K562 (cell line): Measurements from ENCODE around the gene CDK11B. TPM values are rescaled to one million over a fixed set of nuclear protein-coding genes. Genes with fewer than 3 reads are reported as not detected.
"Not testable (repeated sequence)": the region's sequence is repeated elsewhere in the genome, so short reads cannot be mapped to it uniquely, and the experiment has no call there.

ENCODE experiments used
- ATAC-seq: fragments of 200-7000 bp; cut with Tn5 transposase; 3 replicates; pipeline ENCODE4 v1.9.1; 2020; ENCODE audit warnings: moderate library complexity
- BruUV-seq: library from RNA; stranded (reverse); fragments of 400-500 nt; replicated peaks from 2 replicates; lab custom pipeline; 2021; lab: Mats Ljungman, UMichigan
- CTCF ChIA-PET: fragments of 300-600 bp; formaldehyde crosslinking; extraction: SDS; loops from one replicate; lab custom pipeline; 2021; ENCODE audit warnings: low intra/inter-chr PET ratio; lab: Yijun Ruan, JAX
- POLR2A ChIA-PET: fragments of 300-600, 350-650 bp; sonication (Branson Sonifier 250); formaldehyde crosslinking; extraction: SDS; loops from one replicate; lab custom pipeline; 2021; ENCODE audit warnings: antibody characterized with exemption, inconsistent platforms; lab: Yijun Ruan, JAX
- DNase-seq, 4 experiments: peaks; one replicate each; pipeline versions ENCODE4 v3.0.0 to v3.0.0-alpha.2; 2011 to 2018; ENCODE audit warnings: low spot score in 3 of 4, mixed read lengths in 3 of 4; ENCODE audit errors: extremely low read depth in 1 of 4
- FAIRE-seq: peaks from 2 replicates; lab custom pipeline; 2011; peaks lifted over from hg19 to GRCh38; lab: Jason Lieb, UNC
- H2AFZ ChIP-seq: 2 replicates; pipeline ENCODE4 v1.6.0; 2011; ENCODE audit warnings: low read depth, low read length, control low read depth, inconsistent platforms
- H3K27ac ChIP-seq: fragments of 200-600 bp; 3 replicates; pipeline ENCODE4 v1.8.0; 2011; ENCODE audit warnings: low read depth, mild to moderate bottlenecking, control low read depth, inconsistent platforms, low read length, moderate library complexity, mixed read lengths; ENCODE audit errors: extremely low read depth
- H3K27me3 ChIP-seq, 2 experiments: fragments of 300-600 bp in 1 of 2; 2 replicates in 1 of 2; 3 replicates in 1 of 2; pipeline versions ENCODE4 v1.6.0 to v1.8.0; 2011; ENCODE audit warnings: inconsistent platforms in 2 of 2, low read length in 2 of 2, mild to moderate bottlenecking in 1 of 2, mixed read lengths in 1 of 2, moderate library complexity in 1 of 2; ENCODE audit not compliant: control insufficient read depth in 2 of 2, insufficient read depth in 2 of 2
- H3K36me3 ChIP-seq: fragments of 300-600 bp; 3 replicates; pipeline ENCODE4 v1.8.0; 2011; ENCODE audit warnings: mild to moderate bottlenecking, low read length, inconsistent platforms; ENCODE audit not compliant: control insufficient read depth, insufficient read depth
- H3K4me1 ChIP-seq, 2 experiments: fragments of 200-600 bp in 1 of 2; replicated peaks in 1 of 2; 2 replicates in 1 of 2; 3 replicates in 1 of 2; pipeline versions ENCODE4 v1.5.1 to v1.8.0; 2011; ENCODE audit warnings: inconsistent platforms in 2 of 2, low read length in 2 of 2, mild to moderate bottlenecking in 1 of 2, mixed read lengths in 1 of 2, moderate library complexity in 1 of 2; ENCODE audit not compliant: control insufficient read depth in 2 of 2, insufficient read depth in 2 of 2
- H3K4me2 ChIP-seq: 2 replicates; pipeline ENCODE4 v1.6.1; 2011; ENCODE audit warnings: low read length, control low read depth, inconsistent platforms, mixed read lengths; ENCODE audit not compliant: insufficient read depth
- H3K4me3 ChIP-seq: fragments of 200-600 bp; sonication (generic), shearing (Covaris generic); 2 replicates; pipeline ENCODE4 v1.5.1; 2016; ENCODE audit warnings: control low read depth, inconsistent platforms
- H3K79me2 ChIP-seq: fragments of 200-600 bp; 3 replicates; pipeline ENCODE4 v1.8.0; 2011; ENCODE audit warnings: low read length, inconsistent platforms; ENCODE audit not compliant: control insufficient read depth, insufficient read depth
- H3K9ac ChIP-seq, 2 experiments: 2 replicates each; pipeline versions ENCODE4 v1.6.0 to v1.6.1; 2011; ENCODE audit warnings: low read depth in 2 of 2, low read length in 2 of 2, control low read depth in 1 of 2, inconsistent platforms in 1 of 2, mild to moderate bottlenecking in 1 of 2, mixed read lengths in 1 of 2; ENCODE audit not compliant: insufficient read depth in 1 of 2
- H3K9me1 ChIP-seq: one replicate; pipeline ENCODE4 v1.6.0; 2011; ENCODE audit warnings: inconsistent platforms, mild to moderate bottlenecking, low read length, moderate library complexity; ENCODE audit not compliant: control insufficient read depth, insufficient read depth
- H3K9me3 ChIP-seq: replicated peaks from 2 replicates; pipeline ENCODE4 v1.5.1; 2011; ENCODE audit warnings: low read depth, low read length, inconsistent platforms; ENCODE audit not compliant: control insufficient read depth, insufficient read depth
- H4K20me1 ChIP-seq: replicated peaks from 2 replicates; pipeline ENCODE4 v1.6.1; 2011; ENCODE audit warnings: low read length, inconsistent platforms, mixed read lengths; ENCODE audit not compliant: control insufficient read depth, insufficient read depth
- RBFOX2 ChIP-seq: fragments of 200-400 bp; formaldehyde crosslinking; IDR thresholded peaks from 2 replicates; pipeline ENCODE4 v1.6.1; 2017; ENCODE audit warnings: low read depth, mild to moderate bottlenecking, low read length, moderate library complexity
- WGBS: fragments of 100-300 bp; shearing (Covaris generic); methylation state at CpG from one replicate; pipeline ENCODE4 v1.1.6; 2016; ENCODE audit warnings: low coverage, mixed read lengths; ENCODE audit not compliant: insufficient coverage; ENCODE audit errors: missing lambda C conversion rate; 5-methylcytosine and 5-hydroxymethylcytosine counted together
- in situ Hi-C: fragments of 300-500 bp; cut with MboI; formaldehyde crosslinking; loops from 4 replicates; pipeline ENCODE4 v1.15.0; 2018; ENCODE audit warnings: inconsistent platforms, mixed read lengths
- intact Hi-C: fragments of 100-400 bp; cut with micrococcal nuclease; formaldehyde crosslinking; loops from 2 replicates; pipeline ENCODE4 v1.14.2; 2022
- polyA plus RNA-seq, 8 experiments: library from polyadenylated mRNA; depleted of rRNA in 4 of 8; stranded (reverse) in 5 of 8; unstranded in 3 of 8; fragments of >200 nt; fragmentation: Nextera tagmentation in 2 of 8; fragmentation: Illumina TruSeq in 1 of 8; extraction: Ambion mirVana in 2 of 8; extraction: Trizol in 1 of 8; gene quantifications; 2 replicates each; pipeline versions ENCODE4 v1.2.1 to v1.2.3, GENCODE V29; 2011 to 2014; ENCODE audit warnings: inconsistent platforms in 1 of 8, missing spikeins in 1 of 8
- total RNA-seq, 7 experiments: library from RNA; depleted of rRNA in 6 of 7; stranded (reverse); fragments of >200 nt in 6 of 7; fragmentation: Illumina TruSeq in 2 of 7; extraction: Trizol in 2 of 7; gene quantifications; 2 replicates each; pipeline versions ENCODE4 v1.2.1 to v1.2.3, GENCODE V29; 2011 to 2021; ENCODE audit warnings: low replicate concordance in 1 of 7

Gene CDK11B
- total and polyA plus RNA-seq, 9 of the 15 experiments (the other 6 are each of a cell fraction or from before 2014, with no cell fraction given), result 2.8 to 52.2 (median 19.5) TPM

DNA sequence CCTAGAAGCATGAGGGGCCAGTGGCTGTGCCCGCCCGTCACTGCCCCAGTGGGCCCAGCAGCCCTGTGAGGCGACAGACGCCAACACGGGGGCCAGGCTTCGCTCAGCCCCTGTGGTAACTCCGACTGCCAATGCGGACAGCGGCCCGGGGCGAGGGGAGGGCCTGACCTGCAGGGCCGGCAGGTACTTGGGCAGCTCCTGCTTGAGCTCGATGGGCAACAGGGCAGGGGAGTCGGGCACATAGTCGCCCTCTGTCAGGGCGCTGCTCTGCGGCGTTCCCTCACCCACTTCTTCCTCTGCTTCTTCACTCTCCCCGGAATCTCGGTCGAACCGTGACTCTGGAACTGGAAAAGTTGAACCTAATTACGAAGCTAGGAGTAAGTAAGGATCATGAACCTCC lies 48.4 kb upstream of the CDK11B start:
- H3K4me1 ChIP-seq, intact Hi-C loops, H3K79me2 ChIP-seq, H3K9ac ChIP-seq, ATAC-seq, DNase-seq, H3K27ac ChIP-seq, H2AFZ ChIP-seq, in situ Hi-C loops, POLR2A ChIA-PET, CTCF ChIA-PET, H3K4me2 ChIP-seq, H3K27me3 ChIP-seq, H4K20me1 ChIP-seq, FAIRE-seq, BruUV-seq, H3K9me1 ChIP-seq, H3K9me3 ChIP-seq, H3K4me3 ChIP-seq: not testable (repeated sequence)
- 97% methylated on average over 5 of the region's 23 CpGs for WGBS
- TF ChIP-seq RBFOX2, result 0 out of 2 replicates have a peak, but pooled peaks have one; percentile 14
- H3K36me3 ChIP-seq, result peaks cover 18% of the 10 kb centered on the region; the same call in 1 of the 3 replicates

DNA sequence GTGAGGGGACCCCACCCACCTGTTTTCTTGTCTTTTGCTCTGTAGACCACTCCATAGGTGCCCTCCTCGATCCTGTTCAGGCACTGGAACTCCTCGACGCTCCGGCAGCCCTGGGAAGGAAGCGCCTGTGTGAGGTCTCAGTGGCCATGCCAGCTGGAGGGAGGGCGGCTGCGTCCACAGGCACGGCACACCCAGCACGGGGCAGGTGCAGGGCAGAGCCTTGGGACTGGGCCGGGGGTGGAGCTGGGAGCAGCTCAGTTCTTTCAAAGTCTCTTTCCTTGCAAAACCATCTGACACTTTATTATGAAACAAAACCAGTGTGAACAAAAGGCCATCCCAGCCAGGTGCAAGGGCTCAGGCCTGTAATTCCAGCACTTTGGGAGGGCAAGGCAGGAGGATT lies 46.8 kb upstream of the CDK11B start:
- in situ Hi-C loops, DNase-seq, CTCF ChIA-PET, H3K27ac ChIP-seq, H3K9me1 ChIP-seq, H3K4me2 ChIP-seq, H3K9ac ChIP-seq, H3K4me3 ChIP-seq, FAIRE-seq, POLR2A ChIA-PET, H2AFZ ChIP-seq, intact Hi-C loops, H3K79me2 ChIP-seq, H3K4me1 ChIP-seq, ATAC-seq, BruUV-seq, H4K20me1 ChIP-seq, H3K9me3 ChIP-seq, H3K27me3 ChIP-seq: not testable (repeated sequence)
- peaks cover 18% of the 10 kb centered on the region; the same call in 1 of the 3 replicates for H3K36me3 ChIP-seq
- WGBS, result 100% methylated on average over 4 of the region's 10 CpGs
